HepG2 (cell line): ENCODE data around the gene IQCC. TPM values are rescaled to one million over a fixed set of nuclear protein-coding genes. Genes with fewer than 3 reads are reported as not detected.

Source experiments
- ARID4A ChIP-seq: sonication (generic); formaldehyde crosslinking; IDR thresholded peaks from 2 replicates; pipeline ENCODE4 v1.5.0; 2020; ENCODE audit warnings: mild to moderate bottlenecking, missing genetic modification reagents, borderline replicate concordance
- ATF7-NPFF ChIP-seq: sonication (generic); formaldehyde crosslinking; IDR thresholded peaks from 2 replicates; pipeline ENCODE4 v1.8.1; 2023; ENCODE audit warnings: mild to moderate bottlenecking, low read depth, missing genetic modification reagents, moderate library complexity
- FOXK1 ChIP-seq: sonication (generic); formaldehyde crosslinking; IDR thresholded peaks from 2 replicates; pipeline ENCODE4 v1.4.0; 2020; ENCODE audit warnings: low read depth, missing genetic modification reagents, borderline replicate concordance
- HOXA9 ChIP-seq: sonication (generic); formaldehyde crosslinking; IDR thresholded peaks from 2 replicates; pipeline ENCODE4 v1.8.1; 2022; ENCODE audit warnings: missing genetic modification reagents, mild to moderate bottlenecking, moderate library complexity, borderline replicate concordance
- KMT2B ChIP-seq: IDR thresholded peaks from 2 replicates; pipeline ENCODE4 v1.6.1; 2016; ENCODE audit warnings: missing genetic modification reagents, missing compliant biosample characterization
- PRDM10 ChIP-seq: sonication (generic); formaldehyde crosslinking; IDR thresholded peaks from 2 replicates; pipeline ENCODE4 v1.4.0; 2020; ENCODE audit warnings: low read depth, missing genetic modification reagents
- RBM39 ChIP-seq: fragments of 200-400 bp; formaldehyde crosslinking; IDR thresholded peaks from one replicate; pipeline ENCODE4 v1.6.1; 2018; ENCODE audit warnings: antibody characterized with exemption, mild to moderate bottlenecking, low read depth, low read length; ENCODE audit not compliant: poor library complexity, severe bottlenecking
- U2AF2 ChIP-seq: fragments of 200-400 bp; formaldehyde crosslinking; IDR thresholded peaks from 2 replicates; pipeline ENCODE4 v1.6.1; 2017; ENCODE audit warnings: low read depth, mild to moderate bottlenecking, low read length
- UBTF ChIP-seq: sonication (generic); formaldehyde crosslinking; IDR thresholded peaks from 2 replicates; pipeline ENCODE4 v1.4.0; 2020; ENCODE audit warnings: mild to moderate bottlenecking, missing genetic modification reagents
- ZNF333 ChIP-seq: sonication (generic); formaldehyde crosslinking; IDR thresholded peaks from 2 replicates; pipeline ENCODE4 v1.4.0; 2020; ENCODE audit warnings: mild to moderate bottlenecking, missing genetic modification reagents, borderline replicate concordance
- ZNF367 ChIP-seq: sonication (generic); formaldehyde crosslinking; IDR thresholded peaks from 2 replicates; pipeline ENCODE4 v1.4.0; 2020; ENCODE audit warnings: missing genetic modification reagents, borderline replicate concordance
- ZNF556 ChIP-seq: sonication (generic); formaldehyde crosslinking; IDR thresholded peaks from 2 replicates; pipeline ENCODE4 v1.4.0; 2020; ENCODE audit warnings: mild to moderate bottlenecking, missing genetic modification reagents, borderline replicate concordance
- polyA plus RNA-seq, 8 experiments: library from polyadenylated mRNA; depleted of rRNA in 3 of 8; stranded (reverse) in 7 of 8; unstranded in 1 of 8; fragments of >200 nt; fragmentation: Illumina TruSeq in 4 of 8; extraction: Trizol in 4 of 8; gene quantifications; 2 replicates each; pipeline versions ENCODE4 v1.2.1 to v1.2.3, GENCODE V29; 2011 to 2016; ENCODE audit warnings: low read depth in 4 of 8, missing spikeins in 1 of 8, mixed read lengths in 1 of 8; ENCODE audit not compliant: insufficient read depth in 1 of 8
- total RNA-seq, 5 experiments: library from RNA; depleted of rRNA; stranded (reverse); fragments of >200 nt; fragmentation: Illumina TruSeq; extraction: Trizol; gene quantifications; 2 replicates each; pipeline ENCODE4 v1.2.3, GENCODE V29; 2016; ENCODE audit warnings: low read depth in 1 of 5
- TF ChIP-seq, protein P1 (sequence below): sonication (generic); formaldehyde crosslinking; IDR thresholded peaks from 2 replicates; pipeline ENCODE4 v1.5.1; 2020; ENCODE audit warnings: missing genetic modification reagents, mild to moderate bottlenecking, borderline replicate concordance

Gene IQCC
- total and polyA plus RNA-seq, 2 of the 13 experiments (the other 11 are each of a cell fraction or from before 2014, with no cell fraction given): 1.7 to 3.0 TPM

GRCh38 chr1:32221980-32222755 lies 16.7 kb downstream of the IQCC start, which contains the start of the genes EIF3I and TMEM234 (continued):
- TF ChIP-seq UBTF (CRISPR knock-in tag) (peak; percentile 51; the same call in 1 of the 2 replicates), HOXA9 (CRISPR knock-in tag) (no peak), ZNF333 (no peak), RBM39 (no peak), ZNF556 (CRISPR knock-in tag) (peak; percentile 66; the same call in 1 of the 2 replicates), KMT2B (CRISPR knock-in tag) (peak; percentile 73; the same call in 1 of the 2 replicates), ARID4A (peak; percentile 97), ATF7-NPFF (peak; percentile 48; the same call in 1 of the 2 replicates), FOXK1 (CRISPR knock-in tag) (0 out of 2 replicates have a peak, but pooled peaks have one; percentile 45), ZNF367 (no peak), U2AF2 (peak; percentile 97), PRDM10 (CRISPR knock-in tag) (peak; percentile 23; the same call in 1 of the 2 replicates)
- TF ChIP-seq, protein P1, sequence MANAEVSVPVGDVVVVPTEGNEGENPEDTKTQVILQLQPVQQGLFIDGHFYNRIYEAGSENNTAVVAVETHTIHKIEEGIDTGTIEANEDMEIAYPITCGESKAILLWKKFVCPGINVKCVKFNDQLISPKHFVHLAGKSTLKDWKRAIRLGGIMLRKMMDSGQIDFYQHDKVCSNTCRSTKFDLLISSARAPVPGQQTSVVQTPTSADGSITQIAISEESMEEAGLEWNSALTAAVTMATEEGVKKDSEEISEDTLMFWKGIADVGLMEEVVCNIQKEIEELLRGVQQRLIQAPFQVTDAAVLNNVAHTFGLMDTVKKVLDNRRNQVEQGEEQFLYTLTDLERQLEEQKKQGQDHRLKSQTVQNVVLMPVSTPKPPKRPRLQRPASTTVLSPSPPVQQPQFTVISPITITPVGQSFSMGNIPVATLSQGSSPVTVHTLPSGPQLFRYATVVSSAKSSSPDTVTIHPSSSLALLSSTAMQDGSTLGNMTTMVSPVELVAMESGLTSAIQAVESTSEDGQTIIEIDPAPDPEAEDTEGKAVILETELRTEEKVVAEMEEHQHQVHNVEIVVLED (CRISPR knock-in tag): peak; percentile 76; the same call in 1 of the 2 replicates
